Thyroid gland (tissue), 4 donors: ENCODE data around the gene DEPDC7. TPM values are rescaled to one million over a fixed set of nuclear protein-coding genes. Genes with fewer than 3 reads are reported as not detected.

Experiments
- DNase-seq, 2 donors: peaks; one replicate each; pipeline ENCODE4 v3.0.0-alpha.2; 2019
- H3K27ac ChIP-seq, 3 donors: fragments of 200-600 bp; sonication (generic); 1 replicate in 2 of 3; 2 replicates in 1 of 3; pipeline ENCODE4 v1.5.1; 2016 to 2019; ENCODE audit warnings: mild to moderate bottlenecking in 1 of 3, moderate library complexity in 1 of 3
- H3K27me3 ChIP-seq: fragments of 200-600 bp; sonication (generic); one replicate; pipeline ENCODE4 v1.5.1; 2019
- H3K36me3 ChIP-seq, 2 donors: fragments of 200-600 bp; sonication (generic); one replicate each; pipeline ENCODE4 v1.5.1; 2016 to 2019
- H3K4me1 ChIP-seq, 2 donors: fragments of 200-600 bp; sonication (generic); one replicate each; pipeline ENCODE4 v1.5.1; 2017 to 2019
- H3K4me3 ChIP-seq, 3 donors: fragments of 200-600 bp; sonication (generic); replicated peaks in 1 of 3; 1 replicate in 2 of 3; 2 replicates in 1 of 3; pipeline ENCODE4 v1.5.1; 2016; ENCODE audit warnings: mild to moderate bottlenecking in 1 of 3
- H3K9me3 ChIP-seq: fragments of 200-600 bp; sonication (generic); one replicate; pipeline ENCODE4 v1.5.1; 2017
- CTCF ChIP-seq, 6 experiments: fragments of 200-600 bp in 3 of 6; fragments of 450-650 bp in 3 of 6; sonication (generic) in 3 of 6; IDR thresholded peaks; one replicate each; pipeline ENCODE4 v1.5.1; 2016 to 2019; ENCODE audit warnings: antibody characterized with exemption in 6 of 6, mild to moderate bottlenecking in 2 of 6, inconsistent platforms in 1 of 6, moderate library complexity in 1 of 6
- POLR2A ChIP-seq, 2 donors: fragments of 450-650 bp; IDR thresholded peaks; one replicate each; pipeline ENCODE4 v1.6.1; 2017; ENCODE audit warnings: antibody characterized with exemption in 2 of 2, mild to moderate bottlenecking in 2 of 2, moderate library complexity in 1 of 2
- WGBS, 2 donors: methylation state at CpG; one replicate each; pipeline ENCODE4 v1.1.5; 2017; 5-methylcytosine and 5-hydroxymethylcytosine counted together
- intact Hi-C: fragments of 100-400 bp; cut with DNase I; formaldehyde crosslinking; loops from one replicate; pipeline ENCODE4 v1.15.1; 2023
- total RNA-seq, 4 donors: library from RNA; depleted of rRNA; stranded (reverse); fragments of >200 nt; gene quantifications; one replicate each; pipeline ENCODE4 v1.2.3, GENCODE V29; 2016

The DEPDC7 gene
- total RNA-seq, 4 donors from 2014 or later = 0.63 to 2.6 (median 1.6) TPM; not detected in 1

DNA sequence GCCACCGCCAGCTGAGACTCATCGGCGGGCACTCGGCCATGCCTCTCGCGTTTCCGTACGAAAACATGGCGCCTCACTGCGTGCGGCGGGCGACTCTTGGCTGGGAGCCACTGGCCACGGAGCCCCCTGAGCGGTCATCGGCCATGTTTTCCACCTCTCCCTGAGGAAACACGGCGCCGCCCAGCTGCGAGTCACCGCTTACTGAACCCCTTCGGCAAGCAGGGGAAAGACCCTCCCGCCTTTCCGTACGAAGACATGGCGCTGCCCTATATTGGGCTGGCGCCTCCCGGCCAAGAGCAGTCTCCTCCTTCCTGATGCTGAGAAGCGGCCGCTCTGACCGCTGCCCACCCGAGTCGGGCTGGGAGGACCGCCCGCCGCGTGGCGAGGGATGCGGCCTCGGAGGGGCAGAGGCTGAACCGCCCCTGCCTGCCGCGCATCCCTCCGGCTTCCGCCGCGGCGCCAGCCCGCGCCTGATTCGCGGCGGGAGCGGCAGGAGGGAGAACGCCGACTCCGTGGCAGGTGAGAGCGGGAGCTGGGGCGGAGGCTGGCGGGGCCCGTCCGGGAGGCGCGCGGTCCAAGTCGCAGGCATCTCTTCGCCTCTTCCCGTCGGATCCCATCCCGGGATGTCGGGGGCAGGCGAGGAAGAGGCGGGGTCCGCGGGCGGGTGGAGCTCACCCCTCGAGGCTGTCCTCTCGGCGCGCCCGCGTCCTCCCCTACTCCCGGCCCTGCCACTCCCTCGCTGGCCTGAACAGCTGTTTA, 23.8 kb downstream of the DEPDC7 start, which contains the start of gene TCP11L1:
Gene TCP11L1 (plus strand): TSS at position 299 of the 759 bp plus-strand sequence. CDS start 4,202 bp downstream, outside the sequence.
- Histone ChIP-seq H3K27ac (peak within 1 kb of the TSS; percentile 91 to 99 (median 98)), H3K27me3 (no peaks in the 10 kb centered on the region), H3K9me3 (no peaks in the 10 kb centered on the region), H3K36me3 (no peaks in the 10 kb centered on the region), H3K4me3 (peak within 1 kb of the TSS; percentile 27 to 92 (median 87)), H3K4me1 (peaks cover 0 to 7% of the 10 kb centered on the region in 2 donors)
- intact Hi-C loops = no loop called here
- TF ChIP-seq CTCF (IDR thresholded peaks at IDR 0.05) (peak in 1 of 6 experiments; percentile 3), POLR2A (IDR thresholded peaks at IDR 0.05) (peak in 1 of 2 donors; percentile 60)
- WGBS, 2 donors = 0% methylated on average over 7 to 14 of the region's 84 CpGs
- peak; percentile 91 for DNase-seq

- Histone ChIP-seq H3K4me1 (peaks cover 0 to 7% of the 10 kb centered on the region in 2 donors), H3K36me3 (peaks cover 0 to 4% of the 10 kb centered on the region in 2 donors), H3K27ac (peak overlapping the region; percentile 91 to 99 (median 98)), H3K9me3 (no peaks in the 10 kb centered on the region), H3K27me3 (no peaks in the 10 kb centered on the region), H3K4me3 (peak overlapping the region; percentile 27 to 92 (median 87))
- TF ChIP-seq POLR2A (IDR thresholded peaks at IDR 0.05) = no peak
- TF ChIP-seq CTCF (IDR thresholded peaks at IDR 0.05) = peak in 1 of 6 experiments; percentile 2
- intact Hi-C loops = no loop called here
- WGBS, 2 donors = 6 to 12% methylated on average over 21 to 30 of the region's 30 CpGs
- DNase-seq = no peak
Measured at GRCh38 chr11:33040033-33040861, 24.6 kb downstream of the DEPDC7 start.

DNA sequence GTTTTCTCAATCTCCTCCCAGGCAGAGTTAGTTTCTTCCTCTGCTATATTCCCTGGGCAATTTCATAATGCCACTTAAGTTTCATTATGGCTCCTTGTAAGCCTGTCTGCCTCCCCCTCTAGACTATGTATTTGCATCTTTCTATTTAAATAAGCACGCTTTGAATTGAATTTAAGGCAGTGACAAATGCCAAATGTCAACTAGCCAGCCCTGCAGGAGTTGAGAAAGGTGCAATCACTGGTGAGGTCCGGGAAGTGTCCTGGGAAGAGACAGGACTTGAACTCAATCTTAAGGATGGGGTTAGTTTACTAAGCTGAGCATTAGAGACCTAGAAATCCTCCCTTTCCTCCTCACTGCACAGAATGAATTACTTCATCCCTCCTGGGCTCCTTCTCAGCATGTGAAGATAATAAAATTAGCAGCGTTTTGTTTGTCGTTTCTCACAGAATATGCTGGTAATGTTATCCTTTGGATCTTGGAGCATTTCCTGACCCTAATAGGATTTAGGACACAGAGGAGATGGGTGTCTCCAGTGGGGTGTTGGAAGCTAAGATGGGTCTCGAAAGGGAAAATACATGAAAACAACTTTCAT, 25.3 kb downstream of the DEPDC7 start:
- no peaks in the 10 kb centered on the region for H3K27me3 ChIP-seq
- H3K27ac ChIP-seq = no peak overlapping the region
- peaks cover 0 to 7% of the 10 kb centered on the region in 2 donors for H3K4me1 ChIP-seq
- no peaks in the 10 kb centered on the region for H3K9me3 ChIP-seq
- intact Hi-C loops = no loop called here
- no peak overlapping the region for H3K4me3 ChIP-seq
- peaks cover 0 to 4% of the 10 kb centered on the region in 2 donors for H3K36me3 ChIP-seq
- DNase-seq = no peak
- TF ChIP-seq CTCF (IDR thresholded peaks at IDR 0.05) (no peak), POLR2A (IDR thresholded peaks at IDR 0.05) (no peak)
- 81 to 85% methylated on average over 5 of the region's 5 CpGs for WGBS, 2 donors

DNA sequence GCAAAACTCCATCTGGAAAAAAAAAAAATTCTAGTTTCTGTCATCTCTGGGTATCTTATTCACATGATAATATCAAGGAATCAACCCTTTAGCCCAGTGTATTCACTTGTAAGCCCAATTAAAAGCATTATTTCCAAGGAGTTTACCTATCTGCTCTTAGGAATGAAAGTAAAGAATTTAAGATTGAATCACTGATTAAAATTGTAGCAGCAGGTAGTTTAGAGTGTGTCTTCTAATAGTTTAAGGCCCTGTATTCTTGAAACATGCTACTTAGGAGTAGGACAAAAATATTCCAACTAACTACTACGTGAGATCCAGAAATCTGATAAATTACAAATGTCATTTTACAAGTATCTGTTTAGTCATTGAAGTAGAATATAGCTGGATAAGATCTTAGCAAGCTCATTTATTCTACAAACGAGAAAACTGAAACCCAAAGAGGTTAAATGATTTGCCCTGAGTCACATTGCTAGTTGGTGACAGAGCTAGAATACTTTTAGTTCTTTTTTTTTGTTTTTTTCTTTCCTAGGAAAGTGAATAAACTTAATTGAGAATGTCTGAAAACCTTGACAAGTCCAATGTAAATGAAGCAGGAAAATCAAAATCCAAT, 27.6 kb downstream of the DEPDC7 start:
- DNase-seq = no peak
- H3K36me3 ChIP-seq = peaks cover 0 to 4% of the 10 kb centered on the region in 2 donors
- TF ChIP-seq CTCF (IDR thresholded peaks at IDR 0.05) (no peak), POLR2A (IDR thresholded peaks at IDR 0.05) (no peak)
- H3K4me3 ChIP-seq = no peak overlapping the region
- H3K4me1 ChIP-seq = peaks cover 0 to 7% of the 10 kb centered on the region in 2 donors
- WGBS, 2 donors = 86 to 93% methylated on average over 2 of the region's 2 CpGs
- no peaks in the 10 kb centered on the region for H3K9me3 ChIP-seq
- no peaks in the 10 kb centered on the region for H3K27me3 ChIP-seq
- H3K27ac ChIP-seq = no peak overlapping the region
- intact Hi-C loops = no loop called here
